Thoracic aorta (tissue), 2 donors: ENCODE results near the gene GPD2. TPM values are rescaled to one million over a fixed set of nuclear protein-coding genes. Genes with fewer than 3 reads are reported as not detected.

Source experiments
- ATAC-seq: fragments of 150-250 bp; one replicate; pipeline ENCODE4 v1.8.0; 2017; ENCODE audit warnings: low read depth; ENCODE audit not compliant: insufficient number of reproducible peaks, low FRiP score
- DNase-seq: peaks from one replicate; pipeline ENCODE4 v3.0.0-alpha.2; 2020; ENCODE audit warnings: low spot score
- H3K27ac ChIP-seq, 2 donors: fragments of 200-600 bp; sonication (generic); 1 replicate in 1 of 2; 2 replicates in 1 of 2; pipeline ENCODE4 v1.5.1; 2016; ENCODE audit warnings: mild to moderate bottlenecking in 2 of 2, moderate library complexity in 2 of 2
- H3K27me3 ChIP-seq: fragments of 200-600 bp; sonication (generic); replicated peaks from 2 replicates; pipeline ENCODE4 v1.6.0; 2016; ENCODE audit warnings: mild to moderate bottlenecking; ENCODE audit not compliant: insufficient read depth
- H3K36me3 ChIP-seq: fragments of 200-600 bp; sonication (generic); one replicate; pipeline ENCODE4 v1.5.1; 2016
- H3K4me1 ChIP-seq, 2 donors: fragments of 200-600 bp; sonication (generic); 1 replicate in 1 of 2; 2 replicates in 1 of 2; pipeline versions ENCODE4 v1.5.1 to v1.6.0; 2016; ENCODE audit warnings: low read depth in 2 of 2, mild to moderate bottlenecking in 1 of 2; ENCODE audit not compliant: control insufficient read depth in 1 of 2
- H3K4me3 ChIP-seq: fragments of 200-600 bp; sonication (generic); 2 replicates; pipeline ENCODE4 v1.5.1; 2016; ENCODE audit warnings: mild to moderate bottlenecking
- H3K9me3 ChIP-seq: fragments of 200-600 bp; sonication (generic); 2 replicates; pipeline ENCODE4 v1.5.1; 2016
- CTCF ChIP-seq: fragments of 200-600 bp; sonication (generic); IDR thresholded peaks from one replicate; pipeline ENCODE4 v1.5.1; 2019; ENCODE audit warnings: antibody characterized with exemption
- total RNA-seq, 2 donors: library from RNA; depleted of rRNA; stranded (reverse); fragments of >200 nt; gene quantifications; one replicate each; pipeline versions ENCODE4 v1.1.0 to v1.2.3, GENCODE V29; 2016

Gene GPD2
- total RNA-seq, 2 donors from 2014 or later: 13.7 to 31.7 TPM

DNA sequence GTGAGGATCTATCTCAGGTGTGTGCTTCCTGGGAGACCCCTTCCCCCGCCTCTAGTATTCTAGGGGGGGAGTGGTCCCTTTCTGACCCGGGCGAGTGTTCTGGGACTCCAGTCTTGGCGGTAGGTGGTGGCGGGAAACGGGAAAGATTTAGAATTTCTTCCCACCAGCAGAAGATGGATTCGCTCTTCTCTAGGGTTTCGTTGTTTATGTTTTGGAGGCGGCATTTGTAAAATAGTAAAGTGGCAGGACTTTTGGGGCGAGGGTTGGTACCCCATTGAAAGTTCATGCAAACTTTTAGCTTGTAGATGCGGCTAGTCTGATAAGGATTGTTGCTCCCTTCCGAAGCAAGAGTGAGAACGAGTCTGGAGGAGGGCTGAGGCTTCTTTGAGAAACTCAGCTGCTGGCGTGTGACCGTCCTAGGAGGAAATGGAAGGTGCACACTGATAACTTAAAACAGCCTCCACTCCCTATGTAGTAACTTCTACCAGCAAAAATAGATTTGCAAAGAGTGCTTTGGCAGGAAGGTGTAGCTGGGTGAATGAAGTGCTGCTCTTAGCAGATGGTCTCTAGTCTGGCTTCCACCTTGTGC, 412 bp downstream of the GPD2 start:
- Histone ChIP-seq H3K36me3 (no peaks in the 10 kb centered on the region), H3K27me3 (no peaks in the 10 kb centered on the region), H3K9me3 (no peaks in the 10 kb centered on the region), H3K27ac (peak overlapping the region; percentile 98), H3K4me3 (peak overlapping the region; percentile 93), H3K4me1 (peaks cover 17 to 28% of the 10 kb centered on the region in 2 donors)
- ATAC-seq (peak; percentile 15), DNase-seq (no peak)
- TF ChIP-seq CTCF: no peak

DNA sequence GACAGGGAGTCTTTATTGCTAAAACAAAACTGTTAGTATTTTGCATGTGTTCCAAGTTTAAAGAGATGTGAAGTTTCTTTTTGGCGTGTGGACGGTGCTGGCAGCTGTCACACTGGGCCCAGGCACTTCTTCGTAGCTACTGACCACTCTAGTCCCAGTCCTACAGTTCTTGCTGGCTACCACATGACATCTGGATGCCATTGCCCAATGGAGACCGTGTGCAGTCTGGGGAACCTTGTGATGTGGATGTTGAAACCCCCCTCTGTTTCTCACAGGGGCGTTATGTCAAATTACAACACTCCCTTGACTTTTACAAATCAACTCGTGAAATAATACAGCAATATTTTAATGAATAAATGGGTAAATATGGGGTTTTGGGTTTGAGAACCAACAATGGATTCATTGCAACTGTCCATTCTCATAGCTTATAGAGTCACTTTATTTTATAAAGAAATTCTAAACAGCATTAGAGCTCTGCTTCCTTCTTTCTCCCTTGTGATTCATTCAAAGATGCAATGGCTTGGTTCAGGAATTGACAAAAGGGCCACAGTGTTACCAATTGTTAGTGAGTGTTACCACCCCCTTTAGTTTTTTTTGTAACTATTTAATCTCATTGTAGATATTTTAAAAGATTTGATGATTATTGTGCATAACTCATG, 1.2 kb downstream of the GPD2 start:
- H3K27me3 ChIP-seq: no peaks in the 10 kb centered on the region
- DNase-seq (no peak), ATAC-seq (no peak)
- no peak for TF ChIP-seq CTCF
- peak overlapping the region; percentile 98 for H3K27ac ChIP-seq
- H3K9me3 ChIP-seq: no peaks in the 10 kb centered on the region
- H3K4me3 ChIP-seq: peak overlapping the region; percentile 93
- peaks cover 17 to 28% of the 10 kb centered on the region in 2 donors for H3K4me1 ChIP-seq
- no peaks in the 10 kb centered on the region for H3K36me3 ChIP-seq

GRCh38 chr2:156437931-156438410, 1.8 kb downstream of the GPD2 start:
- no peak for TF ChIP-seq CTCF
- ATAC-seq (no peak), DNase-seq (no peak)
- Histone ChIP-seq H3K36me3 (no peaks in the 10 kb centered on the region), H3K27ac (no peak overlapping the region), H3K4me1 (peaks cover 17 to 28% of the 10 kb centered on the region in 2 donors), H3K4me3 (no peak overlapping the region), H3K9me3 (no peaks in the 10 kb centered on the region), H3K27me3 (no peaks in the 10 kb centered on the region)

DNA sequence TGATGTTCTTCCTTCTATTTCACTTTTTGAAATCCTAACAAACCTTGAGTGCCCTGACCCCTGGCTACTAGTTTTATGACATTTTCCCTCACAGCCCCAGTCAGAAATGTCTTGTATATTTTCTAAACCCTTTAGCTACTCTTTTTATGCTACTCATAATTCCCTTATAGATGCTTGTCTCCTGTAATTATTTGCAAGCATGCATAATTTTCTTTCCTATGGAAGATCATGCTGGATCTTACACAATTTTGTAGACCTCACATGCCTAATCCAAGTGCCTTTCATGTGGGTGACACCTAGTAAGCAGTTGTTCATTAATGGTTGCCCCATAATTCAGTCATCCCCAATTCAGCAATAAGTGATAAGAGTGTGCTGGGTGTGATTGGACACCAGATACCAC, 6.9 kb downstream of the GPD2 start:
- H3K9me3 ChIP-seq: no peaks in the 10 kb centered on the region
- peaks cover 3 to 16% of the 10 kb centered on the region in 2 donors for H3K4me1 ChIP-seq
- TF ChIP-seq CTCF: no peak
- no peak for ATAC-seq
- DNase-seq: no peak
- H3K36me3 ChIP-seq: no peaks in the 10 kb centered on the region
- no peak overlapping the region for H3K27ac ChIP-seq
- H3K4me3 ChIP-seq: no peak overlapping the region
- H3K27me3 ChIP-seq: no peaks in the 10 kb centered on the region

- ATAC-seq: peak; percentile 72
- H3K36me3 ChIP-seq: no peaks in the 10 kb centered on the region
Observed at GRCh38 chr2:156445296-156446220, 9.4 kb downstream of the GPD2 start.

More at GRCh38 chr2:156445296-156446220, 9.4 kb downstream of the GPD2 start:
- TF ChIP-seq CTCF: no peak
- DNase-seq: no peak
- no peaks in the 10 kb centered on the region for H3K27me3 ChIP-seq
- H3K4me1 ChIP-seq: peaks cover 3 to 12% of the 10 kb centered on the region in 2 donors
- no peaks in the 10 kb centered on the region for H3K9me3 ChIP-seq
- no peak overlapping the region for H3K4me3 ChIP-seq
- H3K27ac ChIP-seq: peak overlapping the region in 1 of 2 donors; percentile 16
